ENCODE results near the gene TFDP1. TPM values are rescaled to one million over a fixed set of nuclear protein-coding genes. Genes with fewer than 3 reads are reported as not detected.

Gene TFDP1
- total RNA-seq, 3 donors from 2014 or later (not counting 1 experiment from before 2014, with no cell fraction given): 26.3 to 44.3 (median 29.2) TPM

- DNase-seq (no peak), ATAC-seq (no peak)
- Histone ChIP-seq H3K27ac (ENCODE audit: low read length) (no peak overlapping the region), H3K27me3 (ENCODE audit: control insufficient read depth, insufficient read depth, low read length) (no peaks in the 10 kb centered on the region), H3K4me1 (ENCODE audit: control insufficient read depth, insufficient read depth, low read length) (no peaks in the 10 kb centered on the region), H3K36me3 (ENCODE audit: control insufficient read depth, insufficient read depth, low read length) (peaks cover 29% of the 10 kb centered on the region), H3K9me3 (ENCODE audit: control insufficient read depth, insufficient read depth, low read length) (no peaks in the 10 kb centered on the region), H3K4me3 (ENCODE audit: low read length) (no peak overlapping the region)
- H3K9me3 Mint-ChIP-seq: no peaks in the 10 kb centered on the region
- H3K4me1 Mint-ChIP-seq: peaks cover 0 to 7% of the 10 kb centered on the region in 2 donors
- H3K27me3 Mint-ChIP-seq (ENCODE audit: low read depth in 2 of 2): no peaks in the 10 kb centered on the region
- WGBS (ENCODE audit: insufficient coverage): 88% methylated on average over 16 of the region's 16 CpGs
- no peak overlapping the region for H3K27ac Mint-ChIP-seq
- peaks cover 7% of the 10 kb centered on the region for H3K36me3 Mint-ChIP-seq
- no peak for TF ChIP-seq CTCF (IDR thresholded peaks at IDR 0.05)
- intact Hi-C loops (cut with micrococcal nuclease): no loop called here
- H3K4me3 Mint-ChIP-seq: no peak overlapping the region
These were observed 33.2 kb upstream of the TFDP1 start for GRCh38 chr13:113551081-113552000.

GRCh38 chr13:113552079-113552478 is 32.5 kb upstream of the TFDP1 start:
- Histone ChIP-seq H3K27ac (ENCODE audit: low read length) (no peak overlapping the region), H3K4me3 (ENCODE audit: low read length) (no peak overlapping the region), H3K27me3 (ENCODE audit: control insufficient read depth, insufficient read depth, low read length) (no peaks in the 10 kb centered on the region), H3K4me1 (ENCODE audit: control insufficient read depth, insufficient read depth, low read length) (no peaks in the 10 kb centered on the region), H3K9me3 (ENCODE audit: control insufficient read depth, insufficient read depth, low read length) (no peaks in the 10 kb centered on the region), H3K36me3 (ENCODE audit: control insufficient read depth, insufficient read depth, low read length) (peaks cover 29% of the 10 kb centered on the region)
- H3K27ac Mint-ChIP-seq: no peak overlapping the region
- H3K4me1 Mint-ChIP-seq: peaks cover 0 to 8% of the 10 kb centered on the region in 2 donors
- DNase-seq (no peak), ATAC-seq (no peak)
- no peaks in the 10 kb centered on the region for H3K27me3 Mint-ChIP-seq (ENCODE audit: low read depth in 2 of 2)
- no peak overlapping the region for H3K4me3 Mint-ChIP-seq
- H3K9me3 Mint-ChIP-seq: no peaks in the 10 kb centered on the region
- peaks cover 7% of the 10 kb centered on the region for H3K36me3 Mint-ChIP-seq
- WGBS (ENCODE audit: insufficient coverage): 96% methylated on average over 11 of the region's 11 CpGs
- intact Hi-C loops (cut with micrococcal nuclease): no loop called here
- no peak for TF ChIP-seq CTCF (IDR thresholded peaks at IDR 0.05)

GRCh38 chr13:113552786-113553434 is 31.6 kb upstream of the TFDP1 start:
- Histone ChIP-seq H3K36me3 (ENCODE audit: control insufficient read depth, insufficient read depth, low read length) (peaks cover 29% of the 10 kb centered on the region), H3K4me1 (ENCODE audit: control insufficient read depth, insufficient read depth, low read length) (no peaks in the 10 kb centered on the region), H3K27ac (ENCODE audit: low read length) (no peak overlapping the region), H3K4me3 (ENCODE audit: low read length) (no peak overlapping the region), H3K9me3 (ENCODE audit: control insufficient read depth, insufficient read depth, low read length) (no peaks in the 10 kb centered on the region), H3K27me3 (ENCODE audit: control insufficient read depth, insufficient read depth, low read length) (no peaks in the 10 kb centered on the region)
- intact Hi-C loops (cut with micrococcal nuclease): no loop called here
- H3K27me3 Mint-ChIP-seq (ENCODE audit: low read depth in 2 of 2): no peaks in the 10 kb centered on the region
- H3K9me3 Mint-ChIP-seq: no peaks in the 10 kb centered on the region
- DNase-seq: no peak
- no peak overlapping the region for H3K4me3 Mint-ChIP-seq
- 62% methylated on average over 16 of the region's 16 CpGs for WGBS (ENCODE audit: insufficient coverage)
- H3K27ac Mint-ChIP-seq: no peak overlapping the region
- peaks cover 0 to 10% of the 10 kb centered on the region in 2 donors for H3K4me1 Mint-ChIP-seq
- TF ChIP-seq CTCF (IDR thresholded peaks at IDR 0.05): no peak
- no peak for ATAC-seq
- H3K36me3 Mint-ChIP-seq: peaks cover 7% of the 10 kb centered on the region
